Measurements from ENCODE around the gene F5.

Gene F5

DNA sequence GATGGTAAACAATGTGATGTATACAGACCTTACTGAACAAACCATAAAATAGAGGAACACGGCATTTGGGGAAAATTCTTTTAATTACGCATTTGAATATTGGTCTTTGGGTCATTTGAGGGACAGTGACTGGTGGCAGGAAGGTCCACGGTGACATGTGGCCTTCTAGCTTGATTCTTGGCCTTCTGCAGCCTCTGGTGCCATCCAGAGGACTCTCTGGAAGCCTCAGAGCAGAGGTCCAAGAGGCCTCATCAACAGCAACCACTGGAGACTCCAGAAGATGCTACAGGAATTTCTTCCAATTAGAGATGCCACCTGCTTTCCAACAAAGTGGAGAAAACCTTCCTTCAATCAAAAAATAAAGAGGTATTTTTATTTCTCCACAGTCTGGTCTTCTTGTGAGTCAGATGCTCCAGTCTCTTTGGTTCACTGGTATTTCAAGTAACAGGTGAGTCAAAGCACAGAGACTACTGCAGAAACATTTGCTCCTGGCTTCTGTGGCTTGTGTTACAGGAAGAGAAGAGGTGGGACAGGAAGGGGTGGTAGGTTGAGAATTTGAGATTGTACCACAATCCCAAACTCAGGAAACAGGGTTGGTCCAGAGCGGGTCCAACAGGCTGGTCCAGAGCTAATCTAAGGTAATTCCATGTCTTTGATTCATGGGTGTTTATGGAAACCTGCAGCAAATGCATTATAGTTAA lies 2.7 kb upstream of the F5 start:
- no peak for DNase-seq (ENCODE audit: low read depth in 2 of 2, low spot score in 1 of 2)

DNA sequence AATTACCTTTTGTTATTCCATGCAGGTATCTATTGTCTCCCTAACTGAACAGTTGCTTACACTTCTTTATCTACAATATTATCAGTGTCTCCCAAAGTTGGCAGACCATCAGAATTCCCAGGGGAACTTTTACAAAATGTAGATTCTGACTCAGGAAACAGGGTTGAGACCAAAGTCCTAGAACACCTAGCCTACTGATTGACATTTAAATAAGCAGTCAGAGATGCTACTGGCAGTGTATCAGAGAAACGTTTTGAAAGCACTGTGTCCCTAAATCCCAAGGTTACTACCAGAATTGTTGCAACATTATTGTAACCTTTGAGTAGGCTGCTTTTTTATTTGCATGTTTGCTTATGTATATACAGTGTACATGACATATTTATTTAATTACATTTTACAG lies 1.8 kb upstream of the F5 start:
- no peak for DNase-seq (ENCODE audit: low read depth in 2 of 2, low spot score in 1 of 2)

DNA sequence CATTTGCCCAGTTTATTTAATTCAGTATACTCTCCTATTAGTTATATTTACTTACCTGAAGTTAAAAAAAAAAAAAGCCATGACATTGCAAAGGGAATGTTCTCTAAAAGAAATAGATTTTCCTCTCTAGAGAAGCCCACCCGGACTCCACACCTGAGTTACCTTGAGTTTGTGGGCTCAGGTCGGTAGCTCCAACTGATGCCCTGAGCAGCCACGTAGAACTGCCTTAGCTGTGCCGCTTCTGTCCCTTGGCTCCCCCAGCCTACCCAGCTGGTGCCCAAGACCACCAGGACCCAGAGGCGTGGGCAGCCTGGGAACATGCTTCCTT lies 250 bp downstream of the F5 start:
- DNase-seq (ENCODE audit: low read depth in 2 of 2, low spot score in 1 of 2), result no peak

DNA sequence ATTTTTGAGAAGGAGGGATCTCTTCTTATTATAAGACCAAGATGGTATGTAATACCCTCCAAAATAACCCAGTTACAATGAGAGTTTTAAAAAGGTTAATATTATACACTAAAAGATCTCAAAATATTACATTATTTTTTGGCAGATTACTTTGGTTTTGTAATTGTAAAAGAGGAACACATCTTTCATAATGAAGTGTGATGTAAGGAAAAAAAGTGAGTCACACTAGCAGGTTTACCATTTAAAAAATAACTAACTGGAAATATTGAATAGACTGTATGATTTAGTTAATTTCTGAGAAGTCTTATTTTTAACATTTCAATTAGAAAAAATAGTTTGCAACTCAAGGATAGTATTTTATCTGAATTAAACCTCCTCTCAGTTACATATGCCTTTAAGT lies 1.1 kb downstream of the F5 start:
- no peak for DNase-seq (ENCODE audit: low read depth in 2 of 2, low spot score in 1 of 2)

GRCh38 chr1:169584483-169585144 lies 1.7 kb downstream of the F5 start:
- no peak for DNase-seq (ENCODE audit: low read depth in 2 of 2, low spot score in 1 of 2)

DNA sequence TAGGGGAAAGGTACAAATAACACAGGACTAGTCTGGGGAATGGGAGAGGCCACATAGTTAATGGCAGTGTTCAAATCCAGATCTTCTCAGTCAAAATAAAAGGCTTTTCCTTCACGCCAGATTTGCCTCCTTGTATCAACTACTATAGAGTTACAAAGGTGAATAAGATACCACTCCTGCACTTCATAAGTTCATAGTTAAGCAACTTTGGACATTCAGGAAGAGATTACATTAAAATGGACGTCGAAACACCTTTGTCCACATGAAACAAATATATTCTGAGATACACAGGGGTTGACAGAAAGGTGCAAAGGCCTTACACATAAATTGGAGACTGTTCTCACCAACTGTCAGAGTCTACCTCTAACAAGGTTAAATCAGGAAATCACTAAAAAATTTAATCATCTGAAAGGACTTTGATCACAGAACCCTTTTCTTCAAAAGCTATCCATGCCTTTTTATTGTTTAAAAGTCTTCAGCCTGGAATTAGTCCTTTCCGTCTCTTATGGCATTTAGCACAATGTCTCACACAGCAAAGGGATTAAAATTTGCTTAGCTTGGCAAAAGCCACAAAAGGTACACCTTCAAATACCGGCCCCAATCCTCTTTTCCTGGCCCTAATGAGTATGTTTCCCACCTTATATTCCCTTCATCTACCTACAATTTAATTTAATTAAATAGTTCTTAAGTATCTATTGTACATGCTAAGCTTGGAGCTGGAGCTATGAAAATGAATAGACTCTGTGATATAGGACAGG lies 8.1 kb downstream of the F5 start:
- DNase-seq (ENCODE audit: low read depth in 2 of 2, low spot score in 1 of 2), result no peak

DNA sequence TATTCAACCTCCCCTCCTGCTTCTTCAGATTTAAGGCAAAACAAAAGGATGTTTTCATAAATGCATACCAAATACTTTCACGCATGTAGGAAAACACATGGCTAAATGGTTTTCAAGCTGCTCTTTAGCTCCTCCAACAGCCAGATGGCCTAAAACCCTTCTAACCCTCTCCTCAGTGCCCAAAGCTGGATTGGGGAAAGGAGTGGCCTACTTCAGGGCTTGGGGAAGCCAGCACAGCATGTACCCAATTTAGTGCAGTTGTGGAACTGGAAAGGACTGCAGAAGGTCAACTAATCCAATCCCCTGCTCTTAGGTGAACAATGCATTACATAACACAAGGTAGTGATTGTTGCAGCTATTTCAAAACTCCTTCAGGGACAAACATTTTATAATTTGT lies 9.3 kb downstream of the F5 start:
- DNase-seq (ENCODE audit: low read depth in 2 of 2, low spot score in 1 of 2), result no peak

DNA sequence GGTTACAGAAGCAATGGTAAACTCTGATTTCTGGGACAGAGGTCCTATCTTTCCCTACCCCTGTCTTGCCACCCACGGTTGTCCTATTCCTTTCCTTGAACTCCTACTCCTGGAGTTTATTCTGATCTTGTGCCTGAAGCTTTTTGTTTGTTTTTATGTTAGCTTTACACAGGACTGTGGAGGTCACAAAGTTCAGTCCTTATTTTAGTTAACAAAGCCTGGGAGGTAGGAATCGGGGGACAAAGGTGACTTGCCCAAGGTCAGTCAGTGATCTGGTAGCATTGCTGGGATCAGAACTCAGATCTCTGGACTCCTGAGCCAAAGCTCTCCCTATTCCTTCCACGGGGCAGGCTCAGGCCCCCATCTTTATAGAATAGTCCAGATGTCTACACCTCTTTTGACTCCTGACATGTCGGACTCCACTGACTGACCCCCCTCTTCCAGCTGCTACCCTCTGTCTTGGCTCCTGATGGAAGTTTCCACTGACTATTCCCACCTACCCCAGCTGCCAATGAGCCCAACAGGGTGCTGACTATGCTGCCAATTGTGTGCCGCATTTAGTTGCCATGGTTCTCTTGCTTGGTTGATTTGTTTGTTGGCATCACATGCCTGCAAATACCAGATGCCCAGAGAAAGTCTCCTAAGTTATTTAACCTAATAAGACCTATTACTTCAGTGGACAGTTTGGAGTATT lies 9.9 kb downstream of the F5 start:
- DNase-seq (ENCODE audit: low read depth in 2 of 2, low spot score in 1 of 2), result no peak

DNA sequence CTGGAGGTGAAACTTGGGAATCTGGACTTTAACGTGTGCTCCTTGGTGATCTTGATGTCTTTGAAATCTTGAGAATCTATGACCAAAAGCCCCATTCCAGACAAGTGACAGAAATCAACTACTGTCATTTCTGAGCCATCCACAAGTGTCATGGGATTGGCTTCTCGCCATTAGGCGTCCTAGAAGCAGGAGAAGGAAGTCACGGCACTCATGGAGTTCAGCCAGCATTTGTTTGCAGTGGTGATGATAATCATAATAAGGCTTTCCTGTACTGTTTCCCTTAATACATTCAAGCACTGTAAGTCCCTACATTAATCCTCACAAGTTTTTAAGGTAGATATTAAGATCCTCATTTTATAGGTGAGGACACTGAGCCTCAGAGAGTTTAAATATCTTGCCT lies 11.9 kb downstream of the F5 start:
- no peak for DNase-seq (ENCODE audit: low read depth in 2 of 2, low spot score in 1 of 2)

DNA sequence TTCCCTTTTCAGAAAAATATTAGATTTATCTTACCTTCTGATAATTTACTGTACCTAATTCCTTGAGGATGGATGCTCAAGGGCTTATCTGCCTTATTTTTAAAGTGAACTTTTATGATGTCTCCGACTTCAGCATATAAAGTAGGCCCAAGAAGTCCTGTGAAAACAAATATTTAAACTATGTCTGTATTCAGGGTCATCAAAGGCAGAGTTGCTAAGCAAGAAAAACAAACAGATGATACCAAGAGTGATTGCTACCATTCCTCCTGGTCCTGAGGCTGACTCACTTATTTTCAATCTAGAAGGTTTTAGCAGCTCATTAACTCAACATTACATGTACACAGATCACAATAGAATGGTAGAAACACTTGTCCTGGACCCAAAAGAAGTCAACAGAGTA lies 14.1 kb downstream of the F5 start:
- no peak for DNase-seq (ENCODE audit: low read depth in 2 of 2, low spot score in 1 of 2)

GRCh38 chr1:169571450-169571849 lies 14.8 kb downstream of the F5 start:
- DNase-seq (ENCODE audit: low read depth in 2 of 2, low spot score in 1 of 2), result no peak

DNA sequence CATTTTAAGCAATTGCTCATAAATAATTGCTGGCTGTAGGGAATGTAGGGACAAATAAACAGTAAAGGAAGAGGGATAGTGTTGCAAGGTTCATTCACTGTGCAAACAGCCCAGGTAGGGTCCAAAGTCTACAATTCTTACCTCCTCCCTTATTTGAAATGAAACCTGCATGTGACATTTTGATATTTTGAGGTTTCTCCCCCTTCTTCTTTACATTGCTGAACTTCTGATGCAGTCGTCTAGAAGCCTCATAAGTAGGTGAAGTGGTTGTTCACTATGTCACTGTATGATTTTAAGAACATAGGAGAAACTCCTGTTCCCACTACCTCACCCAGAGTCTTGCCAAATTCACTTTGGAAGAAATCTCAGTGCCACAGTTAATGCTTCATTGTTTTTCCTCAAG lies 16.1 kb downstream of the F5 start:
- DNase-seq (ENCODE audit: low read depth in 2 of 2, low spot score in 1 of 2), result no peak

DNA sequence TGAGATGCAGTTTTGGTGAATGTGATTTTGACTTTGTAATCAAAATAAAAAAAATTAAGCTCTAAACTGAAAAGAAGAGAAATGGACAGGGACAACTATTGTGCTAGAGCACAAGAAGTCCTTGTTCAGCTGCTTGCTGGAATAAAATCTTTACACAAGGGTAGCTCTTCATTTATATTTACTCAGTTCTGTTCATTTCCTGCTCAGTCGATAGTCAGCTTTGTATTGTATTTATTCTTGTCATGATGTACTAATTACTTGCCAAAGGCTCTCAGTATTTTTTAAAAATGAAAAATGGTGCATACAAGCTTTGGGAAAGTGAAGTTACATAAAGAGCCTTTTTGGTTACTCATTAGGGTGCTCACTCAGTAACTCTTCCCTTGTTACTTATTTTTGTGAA lies 17.8 kb downstream of the F5 start:
- no peak for DNase-seq (ENCODE audit: low read depth in 2 of 2, low spot score in 1 of 2)

- DNase-seq (ENCODE audit: low read depth in 2 of 2, low spot score in 1 of 2), result no peak
Measured at GRCh38 chr1:169565335-169566271, 20.7 kb downstream of the F5 start.

- no peak for DNase-seq (ENCODE audit: low read depth in 2 of 2, low spot score in 1 of 2)
Measured at GRCh38 chr1:169563650-169564049, 22.6 kb downstream of the F5 start.

DNA sequence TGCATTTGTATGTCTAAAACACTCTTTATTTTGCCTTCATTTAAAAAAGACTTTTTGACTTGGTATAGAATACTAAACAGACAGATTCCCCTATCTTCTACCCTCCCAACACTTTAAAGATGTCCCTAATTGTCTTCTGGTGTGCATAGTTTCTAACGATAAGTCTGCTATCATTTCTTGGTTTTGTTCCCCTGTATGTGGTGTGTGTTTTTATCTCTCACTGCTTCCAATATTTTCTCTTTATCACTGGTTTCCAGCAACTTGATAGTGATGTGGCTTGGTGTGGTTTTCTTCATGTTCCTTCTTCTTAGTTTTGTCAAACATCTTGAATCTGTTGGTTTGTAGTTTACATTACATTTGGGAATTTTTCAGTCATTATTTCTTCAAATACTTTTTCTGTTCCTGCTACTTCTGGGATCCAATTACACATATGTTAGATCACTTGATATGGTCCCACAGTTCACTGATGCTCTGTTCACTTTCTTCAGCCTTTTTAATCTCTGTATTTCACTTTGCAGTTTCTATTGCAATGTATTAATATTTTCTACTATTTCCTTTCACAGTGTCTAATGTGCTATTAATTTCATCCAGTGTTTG lies 23.2 kb downstream of the F5 start:
- no peak for DNase-seq (ENCODE audit: low read depth in 2 of 2, low spot score in 1 of 2)

DNA sequence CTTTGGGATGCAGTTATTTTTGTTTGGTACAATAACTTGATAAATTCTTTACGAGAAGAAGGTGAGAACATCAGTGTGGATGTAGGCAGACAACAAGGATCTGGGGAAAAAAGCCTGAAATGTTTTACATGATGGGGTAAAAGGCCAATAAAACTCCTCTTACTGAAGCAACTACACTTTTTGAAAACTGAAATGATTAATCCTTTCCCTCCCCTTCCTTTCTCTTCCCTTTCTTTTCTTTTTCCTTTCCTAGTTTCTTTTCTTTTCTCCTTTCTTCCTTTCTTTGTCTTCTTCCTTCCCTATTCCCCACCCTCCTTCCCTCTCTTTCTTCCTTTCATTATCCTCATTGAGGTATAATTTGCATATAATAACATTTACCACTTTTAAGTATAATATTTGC lies 24.6 kb downstream of the F5 start:
- no peak for DNase-seq (ENCODE audit: low read depth in 2 of 2, low spot score in 1 of 2)

GRCh38 chr1:169557131-169557530 lies 29.1 kb downstream of the F5 start:
- DNase-seq (ENCODE audit: low read depth in 2 of 2, low spot score in 1 of 2), result no peak

GRCh38 chr1:169550294-169550693 lies 36.0 kb downstream of the F5 start:
- DNase-seq (ENCODE audit: low read depth in 2 of 2, low spot score in 1 of 2), result no peak

GRCh38 chr1:169548282-169548681 lies 38.0 kb downstream of the F5 start:
- no peak for DNase-seq (ENCODE audit: low read depth in 2 of 2, low spot score in 1 of 2)
